ENCODE measurements around the gene CKLF. TPM values are rescaled to one million over a fixed set of nuclear protein-coding genes. Genes with fewer than 3 reads are reported as not detected.

The CKLF gene
- polyA plus RNA-seq, 2 donors = 14.9 to 29.7 TPM

DNA sequence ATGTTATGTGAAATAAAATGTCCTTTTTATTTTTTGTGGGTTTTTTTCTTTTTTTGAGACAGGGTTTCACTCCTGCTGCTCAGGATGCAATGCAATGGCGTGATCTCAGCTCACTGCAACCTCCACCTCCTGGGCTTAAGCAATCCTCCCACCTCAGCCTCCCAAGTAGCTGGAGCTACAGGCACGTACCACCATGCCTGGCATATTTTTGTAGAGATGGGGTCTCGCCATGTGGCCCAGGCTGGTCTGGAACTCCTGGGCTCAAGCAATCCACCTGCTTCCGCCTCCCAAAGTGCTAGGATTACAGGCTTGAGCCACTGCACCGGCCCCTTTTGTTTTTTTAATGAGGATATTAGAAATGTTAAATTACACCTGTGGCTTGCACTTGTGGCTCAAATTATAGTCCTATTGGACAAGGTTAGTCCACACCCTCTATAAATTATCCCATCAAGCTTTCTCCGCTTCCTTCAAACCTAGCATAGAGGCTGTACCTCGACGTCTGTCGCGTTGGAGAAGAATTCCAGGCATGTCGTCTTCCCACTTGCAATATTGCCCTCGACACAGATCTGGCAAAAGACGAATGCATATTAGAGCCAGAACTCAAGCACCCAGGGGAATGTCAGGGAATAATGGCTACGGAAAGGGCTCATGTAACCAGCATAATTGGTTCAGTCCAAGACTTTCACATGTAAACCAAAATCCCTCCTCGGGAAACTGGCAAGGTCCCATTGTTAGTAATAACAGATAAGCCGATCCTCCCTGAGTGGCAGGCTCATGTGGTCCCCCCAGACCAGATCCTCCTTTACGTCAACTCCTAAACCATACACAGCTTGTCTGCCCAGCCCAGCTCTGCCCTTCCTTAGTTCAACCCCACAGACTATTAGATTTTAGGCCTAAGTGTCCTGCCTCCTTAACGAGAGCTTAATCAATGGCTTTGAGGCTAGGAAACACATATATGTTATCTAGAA is 10.7 kb upstream of the CKLF start:
- Histone ChIP-seq H3K4me3 (ENCODE audit: low read depth in 1 of 2, low read length in 2 of 2) (no peak overlapping the region), H3K36me3 (ENCODE audit: control insufficient read depth in 2 of 2, insufficient read depth in 2 of 2, low read length in 1 of 2) (peaks cover 4 to 15% of the 10 kb centered on the region in 2 donors), H3K4me1 (ENCODE audit: control insufficient read depth in 2 of 2, insufficient read depth in 2 of 2, low read length in 1 of 2) (no peaks in the 10 kb centered on the region), H3K27me3 (ENCODE audit: control insufficient read depth in 1 of 2, insufficient read depth in 2 of 2, low read length in 2 of 2) (no peaks in the 10 kb centered on the region), H3K27ac (ENCODE audit: low read depth in 2 of 2, low read length in 1 of 2) (no peak overlapping the region), H3K9me3 (ENCODE audit: control insufficient read depth in 2 of 2, insufficient read depth in 1 of 2, low read depth in 1 of 2, low read length in 1 of 2) (no peaks in the 10 kb centered on the region)
- WGBS, 2 donors = 86 to 89% methylated on average over 18 of the region's 18 CpGs

DNA sequence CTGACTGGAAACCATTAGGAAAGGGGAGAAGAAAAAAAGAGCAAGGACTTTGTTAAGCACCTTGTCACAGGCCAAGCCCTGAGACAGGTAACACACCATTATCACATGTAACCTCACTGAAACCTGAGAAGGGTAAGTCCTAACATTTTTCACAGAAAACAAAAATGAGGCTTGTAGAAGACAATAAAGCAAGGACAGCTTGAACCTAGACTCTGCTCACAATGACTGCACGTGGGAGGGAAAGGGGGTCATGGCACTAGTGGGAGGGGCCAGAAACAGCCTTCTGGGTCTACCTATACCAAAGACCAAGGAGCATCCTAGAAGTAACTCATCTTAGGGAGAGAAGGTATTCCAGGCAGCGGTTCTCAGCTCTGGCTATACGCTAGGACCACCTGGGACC is 10.0 kb upstream of the CKLF start:
- 91 to 97% methylated on average over 3 of the region's 3 CpGs for WGBS, 2 donors
- Histone ChIP-seq H3K9me3 (ENCODE audit: control insufficient read depth in 2 of 2, insufficient read depth in 1 of 2, low read depth in 1 of 2, low read length in 1 of 2) (no peaks in the 10 kb centered on the region), H3K36me3 (ENCODE audit: control insufficient read depth in 2 of 2, insufficient read depth in 2 of 2, low read length in 1 of 2) (peaks cover 4 to 12% of the 10 kb centered on the region in 2 donors), H3K4me3 (ENCODE audit: low read depth in 1 of 2, low read length in 2 of 2) (no peak overlapping the region), H3K27ac (ENCODE audit: low read depth in 2 of 2, low read length in 1 of 2) (no peak overlapping the region), H3K4me1 (ENCODE audit: control insufficient read depth in 2 of 2, insufficient read depth in 2 of 2, low read length in 1 of 2) (no peaks in the 10 kb centered on the region), H3K27me3 (ENCODE audit: control insufficient read depth in 1 of 2, insufficient read depth in 2 of 2, low read length in 2 of 2) (no peaks in the 10 kb centered on the region)

DNA sequence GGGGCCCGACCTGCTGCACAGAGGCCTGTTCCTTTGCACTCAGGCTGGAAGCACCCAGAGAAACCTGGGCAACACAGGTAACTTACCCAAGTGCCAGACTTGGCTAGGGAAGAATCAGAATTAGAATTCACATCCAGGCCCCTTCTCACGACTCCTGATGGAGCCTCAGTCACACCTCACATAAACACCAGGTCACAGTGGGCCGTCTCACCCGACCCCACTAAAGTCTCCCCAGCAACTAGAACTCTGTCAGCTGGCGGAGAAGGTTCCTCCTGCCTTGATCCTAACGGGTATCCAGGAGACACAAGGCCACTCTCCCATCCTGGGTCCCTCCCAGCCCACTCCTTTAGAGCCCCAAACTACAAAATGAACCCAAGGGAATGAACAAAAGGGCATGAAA is 8.8 kb upstream of the CKLF start:
- whole genome bisulfite sequencing, 2 donors = 80 to 88% methylated on average over 6 of the region's 6 CpGs
- H3K9me3 ChIP-seq (ENCODE audit: control insufficient read depth in 2 of 2, insufficient read depth in 1 of 2, low read depth in 1 of 2, low read length in 1 of 2) = no peaks in the 10 kb centered on the region
- H3K27ac ChIP-seq (ENCODE audit: low read depth in 2 of 2, low read length in 1 of 2) = no peak overlapping the region
- H3K36me3 ChIP-seq (ENCODE audit: control insufficient read depth in 2 of 2, insufficient read depth in 2 of 2, low read length in 1 of 2) = peaks cover 4 to 11% of the 10 kb centered on the region in 2 donors
- H3K4me3 ChIP-seq (ENCODE audit: low read depth in 1 of 2, low read length in 2 of 2) = no peak overlapping the region
- H3K4me1 ChIP-seq (ENCODE audit: control insufficient read depth in 2 of 2, insufficient read depth in 2 of 2, low read length in 1 of 2) = peaks cover 0 to 3% of the 10 kb centered on the region in 2 donors
- no peaks in the 10 kb centered on the region for H3K27me3 ChIP-seq (ENCODE audit: control insufficient read depth in 1 of 2, insufficient read depth in 2 of 2, low read length in 2 of 2)

DNA sequence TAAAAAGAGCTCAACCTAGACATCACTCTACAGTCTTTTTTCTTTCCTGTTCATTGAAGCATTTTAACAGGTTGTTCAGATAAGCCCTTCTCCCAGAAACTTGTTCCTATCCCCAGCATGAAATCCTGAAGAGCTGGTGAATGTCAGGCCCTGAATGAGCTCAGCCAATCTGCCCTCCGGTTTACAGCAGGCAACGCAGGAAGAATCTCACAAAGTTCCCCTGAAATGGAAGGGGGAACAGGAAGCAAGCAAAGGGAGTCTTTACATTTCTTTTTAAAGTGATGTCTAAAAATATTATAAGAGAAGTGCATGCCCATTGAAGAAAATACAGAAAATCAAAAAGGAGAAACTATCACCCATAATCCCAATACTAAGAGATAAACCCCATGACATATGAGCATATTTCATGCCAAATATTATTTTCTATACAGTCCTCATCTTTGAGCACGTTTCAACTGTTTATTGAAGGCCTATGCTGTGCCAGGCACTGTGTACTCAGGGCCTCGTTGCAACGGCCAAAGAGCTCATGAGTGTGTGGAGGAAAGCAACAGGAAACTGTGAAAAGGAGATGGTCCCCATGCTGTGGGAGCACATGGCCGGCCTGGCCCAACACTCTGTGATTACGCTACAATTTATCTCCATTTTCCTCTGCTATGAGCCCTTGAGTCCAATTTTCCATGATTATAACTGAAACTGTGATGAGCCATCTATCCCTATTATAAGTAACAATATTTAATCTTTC is 8.2 kb upstream of the CKLF start:
- Histone ChIP-seq H3K9me3 (ENCODE audit: control insufficient read depth in 2 of 2, insufficient read depth in 1 of 2, low read depth in 1 of 2, low read length in 1 of 2) (no peaks in the 10 kb centered on the region), H3K36me3 (ENCODE audit: control insufficient read depth in 2 of 2, insufficient read depth in 2 of 2, low read length in 1 of 2) (peaks cover 4 to 11% of the 10 kb centered on the region in 2 donors), H3K27me3 (ENCODE audit: control insufficient read depth in 1 of 2, insufficient read depth in 2 of 2, low read length in 2 of 2) (no peaks in the 10 kb centered on the region), H3K27ac (ENCODE audit: low read depth in 2 of 2, low read length in 1 of 2) (no peak overlapping the region), H3K4me3 (ENCODE audit: low read depth in 1 of 2, low read length in 2 of 2) (no peak overlapping the region), H3K4me1 (ENCODE audit: control insufficient read depth in 2 of 2, insufficient read depth in 2 of 2, low read length in 1 of 2) (peaks cover 0 to 6% of the 10 kb centered on the region in 2 donors)
- WGBS, 2 donors = 70 to 73% methylated on average over 7 of the region's 7 CpGs

DNA sequence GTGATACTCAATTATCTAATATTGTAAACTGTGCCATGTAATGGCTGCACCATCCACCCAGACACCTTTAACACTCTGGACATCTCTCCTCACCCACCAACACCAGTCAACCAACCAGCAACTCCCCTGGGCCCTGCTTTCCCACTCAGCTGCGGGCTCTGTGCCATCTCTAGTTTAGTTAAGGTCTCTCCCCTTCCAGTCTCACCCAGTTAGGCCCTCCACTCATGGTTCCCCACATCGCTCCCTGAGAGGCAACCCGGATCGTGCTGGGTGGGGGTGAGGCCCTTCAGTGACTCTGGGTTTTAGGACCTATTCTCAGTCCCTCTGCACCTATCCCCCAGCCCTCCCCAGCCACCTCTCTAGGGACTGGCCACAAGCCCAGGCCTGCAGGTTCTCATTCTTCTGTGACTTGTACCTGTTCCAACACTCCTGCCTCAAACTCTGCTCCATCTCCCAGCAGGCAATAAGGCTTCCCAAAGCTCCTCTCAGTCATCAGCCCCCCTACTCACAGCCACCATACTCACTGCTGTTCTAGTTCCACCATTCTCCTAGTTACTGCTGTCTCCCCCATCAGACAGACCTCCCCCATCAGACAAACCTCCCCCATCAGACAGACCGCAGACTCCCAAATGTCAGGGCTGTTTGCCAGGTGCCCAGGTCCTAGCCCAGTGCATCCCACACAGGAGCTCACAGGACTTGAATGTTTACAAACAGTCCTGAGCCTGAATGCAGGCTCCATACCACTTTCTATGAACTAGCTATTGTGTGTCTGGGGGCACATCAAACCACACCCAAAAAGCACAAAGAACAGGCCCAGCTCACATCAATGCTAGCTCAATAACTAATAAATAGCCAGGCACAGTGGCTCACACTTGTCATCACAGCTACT is 5.0 kb upstream of the CKLF start:
- H3K4me3 ChIP-seq (ENCODE audit: low read depth in 1 of 2, low read length in 2 of 2) = no peak overlapping the region
- H3K27ac ChIP-seq (ENCODE audit: low read depth in 2 of 2, low read length in 1 of 2) = no peak overlapping the region
- H3K36me3 ChIP-seq (ENCODE audit: control insufficient read depth in 2 of 2, insufficient read depth in 2 of 2, low read length in 1 of 2) = peaks cover 4 to 6% of the 10 kb centered on the region in 2 donors
- no peaks in the 10 kb centered on the region for H3K27me3 ChIP-seq (ENCODE audit: control insufficient read depth in 1 of 2, insufficient read depth in 2 of 2, low read length in 2 of 2)
- 89 to 91% methylated on average over 5 of the region's 5 CpGs for WGBS, 2 donors
- no peaks in the 10 kb centered on the region for H3K9me3 ChIP-seq (ENCODE audit: control insufficient read depth in 2 of 2, insufficient read depth in 1 of 2, low read depth in 1 of 2, low read length in 1 of 2)
- peaks cover 0 to 8% of the 10 kb centered on the region in 2 donors for H3K4me1 ChIP-seq (ENCODE audit: control insufficient read depth in 2 of 2, insufficient read depth in 2 of 2, low read length in 1 of 2)

DNA sequence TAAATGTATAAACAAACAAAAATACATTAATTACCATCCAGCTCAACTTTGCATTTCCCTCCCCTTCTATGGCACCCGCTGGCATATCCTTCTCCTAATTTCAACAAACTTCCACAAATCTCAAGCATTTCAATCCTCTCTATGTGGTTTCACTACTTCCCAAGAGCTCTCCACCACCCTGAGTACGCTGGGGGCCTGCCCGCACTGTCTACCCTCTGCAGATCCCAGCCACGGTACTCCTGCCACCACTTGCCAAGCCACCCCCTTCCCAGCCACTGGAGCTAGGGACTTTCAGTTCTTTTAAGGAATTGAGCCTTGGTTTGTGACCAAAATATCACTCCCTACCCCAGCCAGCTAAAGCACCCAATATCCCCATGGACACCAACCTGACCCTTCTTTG is 4.3 kb upstream of the CKLF start:
- 86 to 90% methylated on average over 4 of the region's 4 CpGs for WGBS, 2 donors
- Histone ChIP-seq H3K36me3 (ENCODE audit: control insufficient read depth in 2 of 2, insufficient read depth in 2 of 2, low read length in 1 of 2) (peaks cover 3 to 6% of the 10 kb centered on the region in 2 donors), H3K27ac (ENCODE audit: low read depth in 2 of 2, low read length in 1 of 2) (peak overlapping the region in 1 of 2 donors; percentile 27), H3K4me1 (ENCODE audit: control insufficient read depth in 2 of 2, insufficient read depth in 2 of 2, low read length in 1 of 2) (peaks cover 0 to 8% of the 10 kb centered on the region in 2 donors), H3K4me3 (ENCODE audit: low read depth in 1 of 2, low read length in 2 of 2) (no peak overlapping the region), H3K9me3 (ENCODE audit: control insufficient read depth in 2 of 2, insufficient read depth in 1 of 2, low read depth in 1 of 2, low read length in 1 of 2) (no peaks in the 10 kb centered on the region), H3K27me3 (ENCODE audit: control insufficient read depth in 1 of 2, insufficient read depth in 2 of 2, low read length in 2 of 2) (no peaks in the 10 kb centered on the region)

DNA sequence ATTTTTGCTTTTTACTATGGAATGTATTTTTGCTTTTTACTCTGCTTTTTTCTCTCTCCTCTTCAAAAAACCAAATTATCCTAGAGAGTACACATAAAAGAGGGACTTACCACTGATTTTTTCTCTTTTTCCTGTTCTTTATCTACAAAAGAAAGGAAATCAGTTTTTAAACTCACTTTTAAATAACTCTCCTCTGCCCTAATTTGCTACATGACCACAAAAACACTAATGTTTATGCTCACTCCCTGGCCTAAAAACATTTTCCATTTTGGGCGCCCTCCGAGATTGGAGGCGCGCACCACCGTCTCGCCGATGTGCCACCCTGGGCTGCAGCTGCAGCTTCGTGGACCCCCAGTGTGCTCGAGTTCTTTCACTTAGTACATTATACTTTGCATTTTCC is 3.5 kb upstream of the CKLF start:
- Histone ChIP-seq H3K4me3 (ENCODE audit: low read depth in 1 of 2, low read length in 2 of 2) (peak overlapping the region; percentile 58 to 68), H3K27ac (ENCODE audit: low read depth in 2 of 2, low read length in 1 of 2) (peak overlapping the region; percentile 89 to 92), H3K27me3 (ENCODE audit: control insufficient read depth in 1 of 2, insufficient read depth in 2 of 2, low read length in 2 of 2) (no peaks in the 10 kb centered on the region), H3K9me3 (ENCODE audit: control insufficient read depth in 2 of 2, insufficient read depth in 1 of 2, low read depth in 1 of 2, low read length in 1 of 2) (no peaks in the 10 kb centered on the region), H3K36me3 (ENCODE audit: control insufficient read depth in 2 of 2, insufficient read depth in 2 of 2, low read length in 1 of 2) (no peaks in the 10 kb centered on the region), H3K4me1 (ENCODE audit: control insufficient read depth in 2 of 2, insufficient read depth in 2 of 2, low read length in 1 of 2) (peaks cover 0 to 8% of the 10 kb centered on the region in 2 donors)
- 46 to 54% methylated on average over 9 of the region's 9 CpGs for WGBS, 2 donors

DNA sequence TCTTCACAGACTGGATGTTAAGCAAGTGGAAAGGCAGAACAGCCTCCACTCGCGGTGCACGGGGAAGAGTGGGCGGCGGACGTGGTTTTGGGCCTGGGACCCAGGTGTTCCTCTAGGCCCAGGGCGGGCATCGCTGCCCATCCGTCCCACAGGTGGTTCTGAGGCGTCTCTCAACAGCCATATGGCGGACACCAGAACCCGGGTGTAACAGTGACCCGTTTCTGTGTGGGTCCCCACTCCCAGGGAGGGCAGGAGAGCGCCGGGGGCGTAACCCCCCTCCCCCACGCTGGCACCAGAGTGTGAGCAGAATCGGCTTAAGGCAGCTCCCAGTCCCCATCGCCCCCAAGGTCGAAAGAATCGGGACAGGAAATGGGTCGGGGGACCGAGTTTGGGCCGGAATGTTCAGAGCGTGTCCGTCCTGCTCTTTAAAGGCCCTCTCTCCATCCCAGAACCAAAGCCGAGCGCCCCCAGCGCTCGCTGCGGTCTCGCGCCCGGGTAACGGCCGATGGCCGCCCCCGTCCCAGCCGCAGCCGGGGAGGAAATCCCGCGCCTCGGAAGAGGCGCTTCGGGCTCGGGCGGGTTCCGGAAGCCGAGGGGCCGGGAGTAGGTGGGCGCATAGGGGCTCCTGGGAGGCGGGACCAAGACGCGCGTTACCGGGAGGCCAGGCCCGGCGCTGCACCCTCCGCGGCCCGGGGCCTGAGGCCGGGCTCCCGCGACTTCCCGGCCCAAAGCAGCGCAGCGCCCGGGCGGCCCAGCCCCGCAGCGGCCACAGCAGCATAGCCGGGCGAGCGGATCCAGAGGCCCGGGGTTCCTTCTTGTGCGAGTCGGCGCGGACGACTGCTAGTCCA is 2.9 kb upstream of the CKLF start, which contains the start of gene TK2:
Gene TK2, minus strand, starts transcription at position 839 of the 848 bp plus-strand sequence. Its CDS starts 61 bp downstream, at position 778.
- Histone ChIP-seq H3K36me3 (ENCODE audit: control insufficient read depth in 2 of 2, insufficient read depth in 2 of 2, low read length in 1 of 2) (no peaks in the 10 kb centered on the region), H3K4me1 (ENCODE audit: control insufficient read depth in 2 of 2, insufficient read depth in 2 of 2, low read length in 1 of 2) (peaks cover 0 to 8% of the 10 kb centered on the region in 2 donors), H3K4me3 (ENCODE audit: low read depth in 1 of 2, low read length in 2 of 2) (peak within 1 kb of the TSS; percentile 58 to 68), H3K27me3 (ENCODE audit: control insufficient read depth in 1 of 2, insufficient read depth in 2 of 2, low read length in 2 of 2) (no peaks in the 10 kb centered on the region), H3K9me3 (ENCODE audit: control insufficient read depth in 2 of 2, insufficient read depth in 1 of 2, low read depth in 1 of 2, low read length in 1 of 2) (no peaks in the 10 kb centered on the region), H3K27ac (ENCODE audit: low read depth in 2 of 2, low read length in 1 of 2) (peak within 1 kb of the TSS; percentile 89 to 92)
- 2% methylated on average over 79 to 80 of the region's 80 CpGs for WGBS, 2 donors

Measured in esophagus (tissue), 2 donors.